Neural progenitor cell (in vitro differentiated cells): ENCODE measurements around the gene ASB3.
"Not testable (repeated sequence)": the region's sequence is repeated elsewhere in the genome, so short reads cannot be mapped to it uniquely, and the experiment has no call there.

Experiments
- EZH2 ChIP-seq: fragments of 200-600 bp; sonication (generic); IDR thresholded peaks from 2 replicates; pipeline ENCODE4 v1.6.1; 2017; ENCODE audit warnings: antibody characterized with exemption, mild to moderate bottlenecking, moderate library complexity
- EZH2phosphoT487 ChIP-seq: fragments of 200-600 bp; sonication (generic); IDR thresholded peaks from 2 replicates; pipeline ENCODE4 v1.6.1; 2017; ENCODE audit warnings: antibody characterized with exemption

DNA sequence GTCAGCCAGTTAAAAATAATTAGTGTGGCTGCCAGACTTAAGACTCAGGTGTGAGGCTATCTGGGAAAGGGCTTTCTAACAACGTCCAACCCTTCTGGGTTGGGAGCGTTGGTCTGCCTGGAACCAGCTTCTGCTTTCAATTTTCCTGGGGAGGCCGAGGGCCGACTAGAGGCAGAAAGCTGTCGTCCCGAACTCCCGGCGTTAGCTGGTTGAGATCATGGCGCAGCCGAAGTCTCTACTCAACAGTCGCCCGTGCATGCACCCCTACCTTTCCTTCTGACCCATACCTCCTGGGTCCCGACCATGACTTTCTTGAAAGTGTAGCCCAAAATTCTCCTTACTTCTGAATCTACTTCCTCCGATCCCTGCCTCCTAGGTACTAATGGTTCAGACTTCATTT is 29.5 kb downstream of the ASB3 start:
- TF ChIP-seq EZH2phosphoT487, EZH2: not testable (repeated sequence)
